ENCODE measurements around the gene GAB2.

Gene GAB2

GRCh38 chr11:78336877-78337553 lies 80.6 kb downstream of the GAB2 start:
- in situ Hi-C loops (cut with HindIII; ENCODE audit: low pct_ligation_motif_present, low pct_unique_long_range_greater_than_20kb, low sequenced_read_pairs): no loop called here
- no peak for DNase-seq

GRCh38 chr11:78334109-78334508 lies 83.5 kb downstream of the GAB2 start:
- no peak for DNase-seq
- in situ Hi-C loops (cut with HindIII; ENCODE audit: low pct_ligation_motif_present, low pct_unique_long_range_greater_than_20kb, low sequenced_read_pairs): no loop called here

GRCh38 chr11:78332872-78333271 lies 84.7 kb downstream of the GAB2 start:
- in situ Hi-C loops (cut with HindIII; ENCODE audit: low pct_ligation_motif_present, low pct_unique_long_range_greater_than_20kb, low sequenced_read_pairs): no loop called here
- no peak for DNase-seq

GRCh38 chr11:78332174-78332866 lies 85.3 kb downstream of the GAB2 start:
- no peak for DNase-seq
- in situ Hi-C loops (cut with HindIII; ENCODE audit: low pct_ligation_motif_present, low pct_unique_long_range_greater_than_20kb, low sequenced_read_pairs): no loop called here

- in situ Hi-C loops (cut with HindIII; ENCODE audit: low pct_ligation_motif_present, low pct_unique_long_range_greater_than_20kb, low sequenced_read_pairs): no loop called here
- no peak for DNase-seq
Measured at GRCh38 chr11:78331711-78332110, 85.9 kb downstream of the GAB2 start.

- in situ Hi-C loops (cut with HindIII; ENCODE audit: low pct_ligation_motif_present, low pct_unique_long_range_greater_than_20kb, low sequenced_read_pairs): no loop called here
- DNase-seq: no peak
Measured at GRCh38 chr11:78330361-78330760, 87.3 kb downstream of the GAB2 start.

- in situ Hi-C loops (cut with HindIII; ENCODE audit: low pct_ligation_motif_present, low pct_unique_long_range_greater_than_20kb, low sequenced_read_pairs): no loop called here
- no peak for DNase-seq
Measured at GRCh38 chr11:78327945-78328344, 89.7 kb downstream of the GAB2 start.

GRCh38 chr11:78325274-78325781 lies 92.3 kb downstream of the GAB2 start:
- in situ Hi-C loops (cut with HindIII; ENCODE audit: low pct_ligation_motif_present, low pct_unique_long_range_greater_than_20kb, low sequenced_read_pairs): no loop called here
- DNase-seq: no peak

GRCh38 chr11:78323363-78323762 lies 94.3 kb downstream of the GAB2 start:
- no peak for DNase-seq
- in situ Hi-C loops (cut with HindIII; ENCODE audit: low pct_ligation_motif_present, low pct_unique_long_range_greater_than_20kb, low sequenced_read_pairs): no loop called here

- in situ Hi-C loops (cut with HindIII; ENCODE audit: low pct_ligation_motif_present, low pct_unique_long_range_greater_than_20kb, low sequenced_read_pairs): no loop called here
- no peak for DNase-seq
Measured at GRCh38 chr11:78319453-78319955, 98.1 kb downstream of the GAB2 start.

GRCh38 chr11:78318321-78319114 lies 99.1 kb downstream of the GAB2 start:
- DNase-seq: no peak
- in situ Hi-C loops (cut with HindIII; ENCODE audit: low pct_ligation_motif_present, low pct_unique_long_range_greater_than_20kb, low sequenced_read_pairs): no loop called here

- in situ Hi-C loops (cut with HindIII; ENCODE audit: low pct_ligation_motif_present, low pct_unique_long_range_greater_than_20kb, low sequenced_read_pairs): no loop called here
- DNase-seq: no peak
Measured at GRCh38 chr11:78315724-78316123, 101.9 kb downstream of the GAB2 start.

- in situ Hi-C loops (cut with HindIII; ENCODE audit: low pct_ligation_motif_present, low pct_unique_long_range_greater_than_20kb, low sequenced_read_pairs): no loop called here
- no peak for DNase-seq
Measured at GRCh38 chr11:78314762-78315161, 102.9 kb downstream of the GAB2 start.

- in situ Hi-C loops (cut with HindIII; ENCODE audit: low pct_ligation_motif_present, low pct_unique_long_range_greater_than_20kb, low sequenced_read_pairs): no loop called here
- DNase-seq: no peak
Measured at GRCh38 chr11:78313898-78314297, 103.7 kb downstream of the GAB2 start.

GRCh38 chr11:78313181-78313795 lies 104.3 kb downstream of the GAB2 start:
- no peak for DNase-seq
- in situ Hi-C loops (cut with HindIII; ENCODE audit: low pct_ligation_motif_present, low pct_unique_long_range_greater_than_20kb, low sequenced_read_pairs): no loop called here

GRCh38 chr11:78312712-78313111 lies 104.9 kb downstream of the GAB2 start:
- DNase-seq: no peak
- in situ Hi-C loops (cut with HindIII; ENCODE audit: low pct_ligation_motif_present, low pct_unique_long_range_greater_than_20kb, low sequenced_read_pairs): no loop called here

GRCh38 chr11:78311702-78312371 lies 105.8 kb downstream of the GAB2 start:
- in situ Hi-C loops (cut with HindIII; ENCODE audit: low pct_ligation_motif_present, low pct_unique_long_range_greater_than_20kb, low sequenced_read_pairs): no loop called here
- DNase-seq: no peak

GRCh38 chr11:78310500-78310909 lies 107.1 kb downstream of the GAB2 start:
- in situ Hi-C loops (cut with HindIII; ENCODE audit: low pct_ligation_motif_present, low pct_unique_long_range_greater_than_20kb, low sequenced_read_pairs): no loop called here
- DNase-seq: no peak
